Measurements from ENCODE around the gene RASAL3.

RASAL3 gene

GRCh38 chr19:15455996-15456395 lies 8.3 kb downstream of the RASAL3 start:
- Histone ChIP-seq H3K4me3 (IDR thresholded peaks at IDR 0.05; ENCODE audit: insufficient read depth, low read depth, low read length) (no peak overlapping the region), H3K4me2 (no peak overlapping the region), H3K79me2 (ENCODE audit: insufficient read depth, low read depth) (no peaks in the 10 kb centered on the region), H3K9ac (no peak overlapping the region), H3K36me3 (ENCODE audit: insufficient read depth) (no peaks in the 10 kb centered on the region), H3K27me3 (ENCODE audit: insufficient read depth, low read depth) (no peaks in the 10 kb centered on the region), H2AFZ (ENCODE audit: low read depth) (no peak overlapping the region), H3K27ac (no peak overlapping the region), H3K4me1 (ENCODE audit: low read depth, poor library complexity, severe bottlenecking) (no peaks in the 10 kb centered on the region), H4K20me1 (ENCODE audit: insufficient read depth) (no peaks in the 10 kb centered on the region)
- TF ChIP-seq CTCF (conservative IDR thresholded peaks at IDR 0.05; ENCODE audit: low read depth, low read length) = no peak

- no peaks in the 10 kb centered on the region for H3K36me3 ChIP-seq (ENCODE audit: insufficient read depth)
- no peak overlapping the region for H3K27ac ChIP-seq
- H3K4me2 ChIP-seq = no peak overlapping the region
- H3K9ac ChIP-seq = no peak overlapping the region
- no peak for TF ChIP-seq CTCF (conservative IDR thresholded peaks at IDR 0.05; ENCODE audit: low read depth, low read length)
- no peak overlapping the region for H2AFZ ChIP-seq (ENCODE audit: low read depth)
- H3K4me1 ChIP-seq (ENCODE audit: low read depth, poor library complexity, severe bottlenecking) = no peaks in the 10 kb centered on the region
- no peaks in the 10 kb centered on the region for H3K27me3 ChIP-seq (ENCODE audit: insufficient read depth, low read depth)
- H3K79me2 ChIP-seq (ENCODE audit: insufficient read depth, low read depth) = no peaks in the 10 kb centered on the region
- no peaks in the 10 kb centered on the region for H4K20me1 ChIP-seq (ENCODE audit: insufficient read depth)
- no peak overlapping the region for H3K4me3 ChIP-seq (IDR thresholded peaks at IDR 0.05; ENCODE audit: insufficient read depth, low read depth, low read length)
These were observed 10.2 kb downstream of the RASAL3 start for GRCh38 chr19:15453906-15454860.

- H3K27ac ChIP-seq = no peak overlapping the region
- H3K9ac ChIP-seq = no peak overlapping the region
- no peaks in the 10 kb centered on the region for H3K36me3 ChIP-seq (ENCODE audit: insufficient read depth)
- no peak overlapping the region for H2AFZ ChIP-seq (ENCODE audit: low read depth)
- TF ChIP-seq CTCF (conservative IDR thresholded peaks at IDR 0.05; ENCODE audit: low read depth, low read length) = no peak
- H3K4me1 ChIP-seq (ENCODE audit: low read depth, poor library complexity, severe bottlenecking) = peaks cover 6% of the 10 kb centered on the region
- no peak overlapping the region for H3K4me2 ChIP-seq
- H3K4me3 ChIP-seq (IDR thresholded peaks at IDR 0.05; ENCODE audit: insufficient read depth, low read depth, low read length) = no peak overlapping the region
- H4K20me1 ChIP-seq (ENCODE audit: insufficient read depth) = no peaks in the 10 kb centered on the region
- H3K79me2 ChIP-seq (ENCODE audit: insufficient read depth, low read depth) = no peaks in the 10 kb centered on the region
- H3K27me3 ChIP-seq (ENCODE audit: insufficient read depth, low read depth) = no peaks in the 10 kb centered on the region
These were observed 11.2 kb downstream of the RASAL3 start for GRCh38 chr19:15453091-15453578.

GRCh38 chr19:15452111-15453047 lies 12.0 kb downstream of the RASAL3 start:
- no peaks in the 10 kb centered on the region for H3K79me2 ChIP-seq (ENCODE audit: insufficient read depth, low read depth)
- H3K27ac ChIP-seq = no peak overlapping the region
- no peak overlapping the region for H3K4me3 ChIP-seq (IDR thresholded peaks at IDR 0.05; ENCODE audit: insufficient read depth, low read depth, low read length)
- H4K20me1 ChIP-seq (ENCODE audit: insufficient read depth) = no peaks in the 10 kb centered on the region
- H3K4me2 ChIP-seq = no peak overlapping the region
- H3K36me3 ChIP-seq (ENCODE audit: insufficient read depth) = no peaks in the 10 kb centered on the region
- no peak for TF ChIP-seq CTCF (conservative IDR thresholded peaks at IDR 0.05; ENCODE audit: low read depth, low read length)
- no peak overlapping the region for H3K9ac ChIP-seq
- peaks cover 6% of the 10 kb centered on the region for H3K4me1 ChIP-seq (ENCODE audit: low read depth, poor library complexity, severe bottlenecking)
- H2AFZ ChIP-seq (ENCODE audit: low read depth) = no peak overlapping the region
- H3K27me3 ChIP-seq (ENCODE audit: insufficient read depth, low read depth) = no peaks in the 10 kb centered on the region
